B cell (primary cell): Measurements from ENCODE around the gene GPR137. TPM values are rescaled to one million over a fixed set of nuclear protein-coding genes. Genes with fewer than 3 reads are reported as not detected.

Source experiments
- ATAC-seq: fragments of 200-7000 bp; cut with Tn5 transposase; one replicate; pipeline ENCODE4 v1.10.0; 2021; ENCODE audit warnings: low read depth, mild to moderate bottlenecking, moderate number of reproducible peaks, moderate library complexity
- CTCF ChIA-PET: fragments of 350-600 bp; sonication (Branson Sonifier 250); formaldehyde crosslinking; loops from one replicate; lab custom pipeline; 2021; ENCODE audit warnings: antibody characterized with exemption, inconsistent platforms; lab: Charles Lee
- POLR2A ChIA-PET: fragments of 350-600 bp; sonication (Branson Sonifier 250); formaldehyde crosslinking; loops from one replicate; lab custom pipeline; 2021; ENCODE audit warnings: antibody characterized with exemption; lab: Charles Lee
- DNase-seq: peaks from one replicate; pipeline ENCODE4 v3.0.0; 2013
- H2AFZ ChIP-seq: 2 replicates; pipeline ENCODE4 v1.6.1; 2012; ENCODE audit warnings: mild to moderate bottlenecking, low read depth, low read length; ENCODE audit not compliant: insufficient read depth, poor library complexity, severe bottlenecking
- H3K27ac ChIP-seq, 2 donors: 1 replicate in 1 of 2; 2 replicates in 1 of 2; pipeline ENCODE4 v1.5.1; 2012 to 2013; ENCODE audit warnings: low read length in 2 of 2, mild to moderate bottlenecking in 2 of 2, moderate library complexity in 1 of 2
- H3K27me3 ChIP-seq, 4 experiments: fragments of 200-600 bp in 1 of 4; sonication (generic) in 1 of 4; replicated peaks in 1 of 4; 1 replicate in 2 of 4; 2 replicates in 2 of 4; pipeline versions ENCODE4 v1.6.1 to v1.7.0; 2013 to 2016; ENCODE audit warnings: low read length in 3 of 4, mild to moderate bottlenecking in 2 of 4, mixed read lengths in 1 of 4, moderate library complexity in 1 of 4; ENCODE audit not compliant: insufficient read depth in 4 of 4, control insufficient read depth in 3 of 4; ENCODE audit errors: control extremely low read depth in 1 of 4
- H3K36me3 ChIP-seq, 2 experiments: replicated peaks in 1 of 2; 1 replicate in 1 of 2; 2 replicates in 1 of 2; pipeline versions ENCODE4 v1.6.1 to v1.7.1; 2013; ENCODE audit warnings: low read length in 1 of 2; ENCODE audit not compliant: insufficient read depth in 2 of 2, control insufficient read depth in 1 of 2; ENCODE audit errors: control extremely low read depth in 1 of 2, extremely low read depth in 1 of 2
- H3K4me1 ChIP-seq, 2 donors: fragments of 200-600 bp in 1 of 2; sonication (generic) in 1 of 2; 1 replicate in 1 of 2; 2 replicates in 1 of 2; pipeline versions ENCODE4 v1.5.1 to v1.6.1; 2013 to 2017; ENCODE audit warnings: low read length in 2 of 2; ENCODE audit not compliant: control insufficient read depth in 2 of 2, insufficient read depth in 2 of 2
- H3K4me2 ChIP-seq: replicated peaks from 2 replicates; pipeline ENCODE3; 2012; ENCODE audit warnings: mild to moderate bottlenecking, low read depth, low read length; ENCODE audit not compliant: poor library complexity, severe bottlenecking
- H3K4me3 ChIP-seq, 5 experiments: fragments of 200-600 bp in 1 of 5; sonication (generic) in 1 of 5; 1 replicate in 3 of 5; 2 replicates in 2 of 5; pipeline versions ENCODE4 v1.5.1 to v1.7.0; 2011 to 2016; ENCODE audit warnings: low read length in 4 of 5, mild to moderate bottlenecking in 4 of 5, low read depth in 2 of 5, control low read depth in 1 of 5, moderate library complexity in 1 of 5; ENCODE audit not compliant: insufficient read depth in 1 of 5; ENCODE audit errors: control extremely low read depth in 1 of 5, extremely low read depth in 1 of 5
- H3K79me2 ChIP-seq: fragments of 200-600 bp; sonication (generic); one replicate; pipeline ENCODE4 v1.6.0; 2016; ENCODE audit warnings: low read length; ENCODE audit not compliant: control insufficient read depth, insufficient read depth
- H3K9ac ChIP-seq: fragments of 200-600 bp; sonication (generic); 2 replicates; pipeline ENCODE4 v1.6.1; 2017; ENCODE audit warnings: mild to moderate bottlenecking, low read length, moderate library complexity
- H3K9me3 ChIP-seq, 3 donors: one replicate each; pipeline versions ENCODE4 v1.6.1 to v1.7.1; 2013; ENCODE audit warnings: low read length in 2 of 3; ENCODE audit not compliant: control insufficient read depth in 2 of 3, insufficient read depth in 1 of 3; ENCODE audit errors: control extremely low read depth in 1 of 3
- H4K20me1 ChIP-seq: 2 replicates; pipeline ENCODE4 v1.6.0; 2012; ENCODE audit warnings: mild to moderate bottlenecking, low read length; ENCODE audit not compliant: insufficient read depth, control insufficient read depth, poor library complexity, severe bottlenecking
- H3K27ac Mint-ChIP-seq: one replicate; pipeline ENCODE4 v1.8.0; 2021; ENCODE audit warnings: mixed read lengths
- H3K27me3 Mint-ChIP-seq: one replicate; pipeline ENCODE4 v1.8.0; 2021; ENCODE audit warnings: mixed read lengths
- H3K4me1 Mint-ChIP-seq: one replicate; pipeline ENCODE4 v1.8.0; 2021; ENCODE audit warnings: mixed read lengths
- H3K4me3 Mint-ChIP-seq: one replicate; pipeline ENCODE4 v1.8.0; 2021; ENCODE audit warnings: mixed read lengths
- H3K9me3 Mint-ChIP-seq: one replicate; pipeline ENCODE4 v1.8.0; 2022; ENCODE audit warnings: mixed read lengths; ENCODE audit not compliant: insufficient read depth
- CTCF ChIP-seq: fragments of 200-600 bp; IDR thresholded peaks from one replicate; pipeline ENCODE4 v1.8.0; 2022; ENCODE audit warnings: antibody characterized with exemption, mild to moderate bottlenecking
- EZH2 ChIP-seq: IDR thresholded peaks from 2 replicates; pipeline ENCODE4 v1.6.1; 2012; ENCODE audit warnings: borderline replicate concordance, low read depth, mild to moderate bottlenecking, moderate library complexity, low read length; ENCODE audit not compliant: insufficient read depth, poor library complexity, severe bottlenecking
- WGBS: methylation state at CpG from one replicate; pipeline ENCODE4 v1.1.5; 2013; ENCODE audit warnings: missing lambda C conversion rate; ENCODE audit not compliant: insufficient coverage; 5-methylcytosine and 5-hydroxymethylcytosine counted together
- intact Hi-C: fragments of 100-400 bp; cut with micrococcal nuclease; formaldehyde crosslinking; loops from one replicate; pipeline ENCODE4 v1.10.0; 2022
- polyA plus RNA-seq: library from polyadenylated mRNA; depleted of rRNA; stranded (reverse); fragments of >200 nt; gene quantifications from 2 replicates; pipeline ENCODE4 v1.2.3, GENCODE V29; 2012
- total RNA-seq, 2 donors: library from RNA; stranded (reverse); fragments of 120-200 nt in 1 of 2; gene quantifications; 1 replicate in 1 of 2; 2 replicates in 1 of 2; pipeline versions ENCODE4 v1.2.3 to v1.2.4, GENCODE V29; 2013 to 2022

GPR137 gene
- total and polyA plus RNA-seq, 2 donors (not counting 1 experiment from before 2014, with no cell fraction given) = 49.9 to 66.1 TPM

- Histone ChIP-seq H3K4me2 (no peak overlapping the region), H3K27me3 (no peaks in the 10 kb centered on the region), H3K79me2 (peaks cover 29% of the 10 kb centered on the region), H3K9ac (no peak overlapping the region), H3K4me3 (no peak overlapping the region), H4K20me1 (peaks cover 22% of the 10 kb centered on the region), H3K4me1 (peaks cover 38 to 54% of the 10 kb centered on the region in 2 donors), H2AFZ (no peak overlapping the region), H3K9me3 (no peaks in the 10 kb centered on the region), H3K36me3 (peaks cover 0 to 22% of the 10 kb centered on the region in 2 experiments), H3K27ac (peak overlapping the region in 1 of 2 donors; percentile 0)
- Mint-ChIP-seq H3K27me3 (no peaks in the 10 kb centered on the region), H3K9me3 (no peaks in the 10 kb centered on the region), H3K4me1 (peaks cover 67% of the 10 kb centered on the region), H3K4me3 (no peak overlapping the region), H3K27ac (peak overlapping the region; percentile 46)
- no peak for ATAC-seq
- CTCF ChIA-PET = interaction anchor here (1.3 to 4.3 kb wide), 4 partner anchors 18 to 33 kb away, joined by 3 to 24 read pairs (median 18); partner anchors contain the start of genes ESRRA, PRDX5 and TRMT112
- no peak for DNase-seq
- POLR2A ChIA-PET = interaction anchor here (0.9 kb wide), 1 partner anchor 20 kb away, joined by 3 read pairs; the partner anchor contains the start of genes PRDX5 and TRMT112
- intact Hi-C loops = no loop called here
- 96% methylated on average over 4 of the region's 8 CpGs for WGBS
- TF ChIP-seq CTCF (no peak), EZH2 (no peak)
These were observed 52.0 kb downstream of the GPR137 start for GRCh38 chr11:64337538-64338249.

GRCh38 chr11:64338716-64339115, 53.1 kb downstream of the GPR137 start:
- Histone ChIP-seq H3K27me3 (no peaks in the 10 kb centered on the region), H4K20me1 (peaks cover 31% of the 10 kb centered on the region), H3K4me3 (no peak overlapping the region), H3K36me3 (peaks cover 2 to 29% of the 10 kb centered on the region in 2 experiments), H3K9me3 (no peaks in the 10 kb centered on the region), H3K9ac (no peak overlapping the region), H3K27ac (peak overlapping the region in 1 of 2 donors; percentile 100), H3K4me2 (peak overlapping the region; percentile 98), H3K79me2 (peaks cover 37% of the 10 kb centered on the region), H3K4me1 (peaks cover 38 to 54% of the 10 kb centered on the region in 2 donors), H2AFZ (no peak overlapping the region)
- Mint-ChIP-seq H3K9me3 (no peaks in the 10 kb centered on the region), H3K4me3 (peak overlapping the region; percentile 89), H3K27me3 (no peaks in the 10 kb centered on the region), H3K27ac (peak overlapping the region; percentile 94), H3K4me1 (peaks cover 67% of the 10 kb centered on the region)
- POLR2A ChIA-PET = interaction anchor here (0.7 kb wide), 1 partner anchor 1501 kb away, joined by 6 read pairs; no protein-coding TSS in a partner anchor
- no CpG with 5 or more reads among the region's 8 CpGs for WGBS
- CTCF ChIA-PET = interaction anchor here (0.7 to 4.1 kb wide), 5 partner anchors 21 to 352 kb away, joined by 3 to 14 read pairs (median 3); partner anchors contain the start of genes ESRRA, PRDX5 and TRMT112
- intact Hi-C loops = no loop called here
- no peak for TF ChIP-seq CTCF
- no peak for TF ChIP-seq EZH2
- ATAC-seq = no peak
- DNase-seq = no peak
